Right lobe of liver (tissue), 6 donors: Measurements from ENCODE around the gene DPP6. TPM values are rescaled to one million over a fixed set of nuclear protein-coding genes. Genes with fewer than 3 reads are reported as not detected.

Experiments used
- ATAC-seq, 4 donors: fragments of 200-7000 bp; cut with Tn5 transposase; one replicate each; pipeline ENCODE4 v1.9.1; 2020; ENCODE audit warnings: mild to moderate bottlenecking in 4 of 4, moderate library complexity in 4 of 4
- DNase-seq, 3 donors: peaks; one replicate each; pipeline ENCODE4 v3.0.0-alpha.2; 2020
- H3K27ac ChIP-seq, 3 donors: fragments of 200-600 bp; one replicate each; pipeline ENCODE4 v1.8.0; 2022
- H3K27me3 ChIP-seq, 2 donors: fragments of 200-600 bp; one replicate each; pipeline ENCODE4 v1.8.0; 2022
- H3K36me3 ChIP-seq, 4 donors: fragments of 200-600 bp; sonication (generic) in 1 of 4; one replicate each; pipeline versions ENCODE4 v1.5.1 to v1.8.0; 2017 to 2022; ENCODE audit warnings: control low read depth in 1 of 4
- H3K4me1 ChIP-seq, 4 donors: fragments of 200-600 bp; sonication (generic) in 1 of 4; one replicate each; pipeline versions ENCODE4 v1.5.1 to v1.8.0; 2017 to 2022; ENCODE audit warnings: control low read depth in 1 of 4
- H3K4me3 ChIP-seq, 3 donors: fragments of 200-600 bp; one replicate each; pipeline ENCODE4 v1.8.0; 2022
- H3K9me3 ChIP-seq, 4 donors: fragments of 200-600 bp; sonication (generic) in 1 of 4; one replicate each; pipeline versions ENCODE4 v1.5.1 to v1.8.0; 2017 to 2022; ENCODE audit warnings: control low read depth in 1 of 4
- POLR2A ChIP-seq: fragments of 450-650 bp; IDR thresholded peaks from one replicate; pipeline ENCODE4 v1.6.1; 2017; ENCODE audit warnings: antibody characterized with exemption, mild to moderate bottlenecking
- WGBS: methylation state at CpG from one replicate; pipeline ENCODE4 v1.1.6; 2018; ENCODE audit warnings: low coverage, low lambda C conversion rate; ENCODE audit not compliant: insufficient coverage; ENCODE audit errors: missing lambda C conversion rate; 5-methylcytosine and 5-hydroxymethylcytosine counted together
- intact Hi-C, 2 donors: fragments of 100-400 bp; cut with DNase I; formaldehyde crosslinking; loops; one replicate each; pipeline versions ENCODE4 v1.11.2 to v1.14.1; 2022
- total RNA-seq, 6 experiments: library from RNA; depleted of rRNA in 2 of 6; stranded (reverse); fragments of >200 nt in 2 of 6; fragmentation: NEBNext Ultra II Directional in 3 of 6; extraction: Animal tissue kit (Norgen Biotek cat#: 25700) in 3 of 6; gene quantifications; one replicate each; pipeline versions ENCODE4 v1.1.0 to v1.2.4, GENCODE V29; 2016 to 2023
- TF ChIP-seq, protein P1 (sequence below), 4 donors: fragments of 200-600 bp in 3 of 4; fragments of 450-650 bp in 1 of 4; IDR thresholded peaks; one replicate each; pipeline versions ENCODE4 v1.5.1 to v1.8.0; 2016 to 2022; ENCODE audit warnings: antibody characterized with exemption in 4 of 4, mild to moderate bottlenecking in 2 of 4
- donor health status: DM: no; HTN: yes; CAD: no.
- donor health status: DM: no; HTN: no; CAD: no.
- donor health status: DM: no; HTN: no; CAD: no.
- donor health status: DM: no; HTN: yes; CAD: no.
- donor health status: DM: no; HTN: yes; CAD: no.

DPP6 gene
- total RNA-seq, 6 experiments from 2014 or later, result not detected

DNA sequence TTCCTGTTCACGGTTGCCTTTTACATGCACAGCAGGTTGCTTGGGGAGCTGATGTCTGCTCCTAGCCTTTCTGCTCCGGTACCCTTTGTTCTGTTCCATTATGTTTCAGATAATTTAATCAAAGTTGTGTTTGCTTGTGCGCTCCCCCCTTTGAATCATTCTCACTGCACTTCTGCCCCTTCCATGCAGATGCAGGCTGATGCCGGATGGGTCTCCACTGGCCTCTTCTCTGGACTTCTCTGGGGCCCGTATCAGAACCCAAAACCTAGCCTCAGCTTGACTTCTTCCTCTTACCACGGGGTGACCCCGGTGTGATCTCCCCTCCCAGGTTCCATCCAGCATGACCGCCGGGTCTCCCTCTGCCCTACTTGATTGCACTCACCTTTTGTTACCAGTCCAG, 272.0 kb downstream of the DPP6 start:
- intact Hi-C loops, result no loop called here
- Histone ChIP-seq H3K36me3 (no peaks in the 10 kb centered on the region), H3K27ac (no peak overlapping the region), H3K4me1 (no peaks in the 10 kb centered on the region), H3K4me3 (no peak overlapping the region), H3K27me3 (no peaks in the 10 kb centered on the region), H3K9me3 (no peaks in the 10 kb centered on the region)
- 77% methylated on average over 6 of the region's 9 CpGs for WGBS
- TF ChIP-seq, protein P1, sequence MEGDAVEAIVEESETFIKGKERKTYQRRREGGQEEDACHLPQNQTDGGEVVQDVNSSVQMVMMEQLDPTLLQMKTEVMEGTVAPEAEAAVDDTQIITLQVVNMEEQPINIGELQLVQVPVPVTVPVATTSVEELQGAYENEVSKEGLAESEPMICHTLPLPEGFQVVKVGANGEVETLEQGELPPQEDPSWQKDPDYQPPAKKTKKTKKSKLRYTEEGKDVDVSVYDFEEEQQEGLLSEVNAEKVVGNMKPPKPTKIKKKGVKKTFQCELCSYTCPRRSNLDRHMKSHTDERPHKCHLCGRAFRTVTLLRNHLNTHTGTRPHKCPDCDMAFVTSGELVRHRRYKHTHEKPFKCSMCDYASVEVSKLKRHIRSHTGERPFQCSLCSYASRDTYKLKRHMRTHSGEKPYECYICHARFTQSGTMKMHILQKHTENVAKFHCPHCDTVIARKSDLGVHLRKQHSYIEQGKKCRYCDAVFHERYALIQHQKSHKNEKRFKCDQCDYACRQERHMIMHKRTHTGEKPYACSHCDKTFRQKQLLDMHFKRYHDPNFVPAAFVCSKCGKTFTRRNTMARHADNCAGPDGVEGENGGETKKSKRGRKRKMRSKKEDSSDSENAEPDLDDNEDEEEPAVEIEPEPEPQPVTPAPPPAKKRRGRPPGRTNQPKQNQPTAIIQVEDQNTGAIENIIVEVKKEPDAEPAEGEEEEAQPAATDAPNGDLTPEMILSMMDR (IDR thresholded peaks at IDR 0.05), result no peak
- no peak for TF ChIP-seq POLR2A
- DNase-seq, result no peak
- ATAC-seq, result no peak

DNA sequence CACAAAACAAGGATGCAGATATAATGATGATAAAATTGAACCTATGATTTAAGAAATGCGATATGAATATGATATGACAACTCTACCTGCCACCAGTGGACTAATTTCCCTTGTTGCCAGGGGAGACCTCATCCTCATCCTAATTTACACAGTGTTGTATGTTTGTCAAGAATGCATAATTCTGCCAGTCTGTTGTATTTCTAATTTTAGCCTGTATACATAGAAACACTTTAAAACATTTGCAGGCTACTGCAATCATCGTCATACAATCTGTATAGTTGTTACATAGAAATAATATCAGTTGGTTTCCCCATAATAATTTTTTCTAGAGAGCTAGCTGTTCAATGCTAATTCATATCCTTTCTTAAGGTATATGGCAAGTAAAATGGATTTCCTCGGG, 274.2 kb downstream of the DPP6 start:
- no peak overlapping the region for H3K27ac ChIP-seq
- 31% methylated on average over 3 of the region's 3 CpGs for WGBS
- H3K36me3 ChIP-seq, result no peaks in the 10 kb centered on the region
- H3K27me3 ChIP-seq, result no peaks in the 10 kb centered on the region
- no peaks in the 10 kb centered on the region for H3K4me1 ChIP-seq
- H3K9me3 ChIP-seq, result no peaks in the 10 kb centered on the region
- DNase-seq, result no peak
- intact Hi-C loops, result no loop called here
- no peak for ATAC-seq
- TF ChIP-seq POLR2A, result no peak
- TF ChIP-seq, protein P1 (IDR thresholded peaks at IDR 0.05), result no peak
- no peak overlapping the region for H3K4me3 ChIP-seq

DNA sequence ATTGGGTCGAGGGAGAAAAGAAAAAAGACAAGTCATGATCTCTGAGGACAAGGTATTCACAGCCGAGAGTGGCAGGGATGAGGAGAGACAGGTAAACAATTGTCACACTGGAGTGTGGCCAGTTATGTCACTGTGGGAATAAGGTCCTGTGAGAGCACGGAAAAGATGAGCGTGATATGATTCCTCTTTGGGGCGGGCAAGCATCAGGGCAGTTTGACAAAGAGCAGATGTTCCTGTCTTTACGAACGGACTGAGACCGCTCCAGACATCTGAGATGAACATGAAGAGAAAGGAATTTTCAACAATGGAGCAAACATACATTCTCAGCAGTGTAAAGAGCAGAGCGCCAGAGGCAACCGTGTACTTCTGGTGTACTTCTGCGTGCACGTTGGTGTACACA, 278.1 kb downstream of the DPP6 start:
- Histone ChIP-seq H3K36me3 (no peaks in the 10 kb centered on the region), H3K4me1 (no peaks in the 10 kb centered on the region), H3K4me3 (no peak overlapping the region), H3K9me3 (no peaks in the 10 kb centered on the region), H3K27me3 (no peaks in the 10 kb centered on the region), H3K27ac (no peak overlapping the region)
- 40% methylated on average over 8 of the region's 12 CpGs for WGBS
- intact Hi-C loops, result no loop called here
- no peak for ATAC-seq
- no peak for TF ChIP-seq POLR2A
- TF ChIP-seq, protein P1 (IDR thresholded peaks at IDR 0.05), result no peak
- no peak for DNase-seq

DNA sequence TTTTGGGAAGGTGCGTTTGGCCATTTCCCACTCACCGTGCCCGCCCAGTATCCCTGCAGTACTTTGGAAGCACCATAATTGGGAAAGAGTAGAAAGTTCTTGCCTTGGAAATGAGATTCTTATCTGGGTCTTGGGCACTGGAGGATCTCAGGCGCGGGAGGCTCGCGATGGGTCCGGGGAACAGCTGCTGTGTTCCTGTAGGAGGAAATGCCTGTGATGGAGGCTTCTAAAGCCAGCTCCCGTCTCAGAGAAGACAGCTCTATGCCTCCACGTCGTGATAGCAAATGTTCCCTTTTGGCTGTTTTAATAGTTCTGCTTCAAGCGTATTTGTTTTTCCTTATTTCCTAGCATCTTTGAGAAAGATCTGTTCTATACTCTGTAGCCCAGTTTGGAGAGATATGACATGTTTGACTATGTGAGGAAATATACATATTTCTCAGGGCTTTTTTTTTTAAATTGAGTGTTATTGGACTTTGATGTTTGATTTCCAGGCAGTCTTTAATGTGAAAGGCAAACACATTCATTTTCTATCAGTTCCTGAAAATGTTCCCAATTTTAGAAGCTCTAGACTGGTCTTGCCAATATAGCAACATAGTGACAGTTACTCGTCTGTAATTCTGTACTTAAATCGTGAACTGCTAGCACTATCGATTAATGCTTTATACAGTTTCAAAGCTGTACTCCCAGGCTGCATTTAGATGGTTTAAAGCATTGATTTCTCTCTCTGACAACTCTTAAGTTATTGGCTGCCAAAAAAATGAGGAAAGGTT, 280.8 kb downstream of the DPP6 start:
- intact Hi-C loops, result no loop called here
- WGBS, result 63% methylated on average over 13 of the region's 15 CpGs
- H3K36me3 ChIP-seq, result no peaks in the 10 kb centered on the region
- ATAC-seq (no peak), DNase-seq (no peak)
- no peaks in the 10 kb centered on the region for H3K27me3 ChIP-seq
- TF ChIP-seq POLR2A, result no peak
- TF ChIP-seq, protein P1 (IDR thresholded peaks at IDR 0.05), result no peak
- H3K9me3 ChIP-seq, result no peaks in the 10 kb centered on the region
- no peak overlapping the region for H3K27ac ChIP-seq
- no peaks in the 10 kb centered on the region for H3K4me1 ChIP-seq
- H3K4me3 ChIP-seq, result no peak overlapping the region
